ENCODE measurements around the gene KCNK3. TPM values are rescaled to one million over a fixed set of nuclear protein-coding genes. Genes with fewer than 3 reads are reported as not detected.

The KCNK3 gene
- total RNA-seq, 3 donors from 2014 or later (not counting 1 experiment from before 2014, with no cell fraction given), result not detected

GRCh38 chr2:26685989-26686839, 6.3 kb upstream of the KCNK3 start:
- WGBS (ENCODE audit: insufficient coverage), result 12% methylated on average over 16 of the region's 16 CpGs
- Histone ChIP-seq H3K4me3 (ENCODE audit: low read length) (no peak overlapping the region), H3K27ac (ENCODE audit: low read length) (no peak overlapping the region), H3K36me3 (ENCODE audit: control insufficient read depth, insufficient read depth, low read length) (no peaks in the 10 kb centered on the region), H3K9me3 (ENCODE audit: control insufficient read depth, insufficient read depth, low read length) (no peaks in the 10 kb centered on the region), H3K4me1 (ENCODE audit: control insufficient read depth, insufficient read depth, low read length) (no peaks in the 10 kb centered on the region), H3K27me3 (ENCODE audit: control insufficient read depth, insufficient read depth, low read length) (peaks cover 4% of the 10 kb centered on the region)
- peaks cover 33 to 59% of the 10 kb centered on the region in 2 donors for H3K27me3 Mint-ChIP-seq (ENCODE audit: low read depth in 2 of 2)
- no peak for ATAC-seq
- DNase-seq, result no peak
- peaks cover 0 to 5% of the 10 kb centered on the region in 2 donors for H3K4me1 Mint-ChIP-seq
- TF ChIP-seq, protein P1, sequence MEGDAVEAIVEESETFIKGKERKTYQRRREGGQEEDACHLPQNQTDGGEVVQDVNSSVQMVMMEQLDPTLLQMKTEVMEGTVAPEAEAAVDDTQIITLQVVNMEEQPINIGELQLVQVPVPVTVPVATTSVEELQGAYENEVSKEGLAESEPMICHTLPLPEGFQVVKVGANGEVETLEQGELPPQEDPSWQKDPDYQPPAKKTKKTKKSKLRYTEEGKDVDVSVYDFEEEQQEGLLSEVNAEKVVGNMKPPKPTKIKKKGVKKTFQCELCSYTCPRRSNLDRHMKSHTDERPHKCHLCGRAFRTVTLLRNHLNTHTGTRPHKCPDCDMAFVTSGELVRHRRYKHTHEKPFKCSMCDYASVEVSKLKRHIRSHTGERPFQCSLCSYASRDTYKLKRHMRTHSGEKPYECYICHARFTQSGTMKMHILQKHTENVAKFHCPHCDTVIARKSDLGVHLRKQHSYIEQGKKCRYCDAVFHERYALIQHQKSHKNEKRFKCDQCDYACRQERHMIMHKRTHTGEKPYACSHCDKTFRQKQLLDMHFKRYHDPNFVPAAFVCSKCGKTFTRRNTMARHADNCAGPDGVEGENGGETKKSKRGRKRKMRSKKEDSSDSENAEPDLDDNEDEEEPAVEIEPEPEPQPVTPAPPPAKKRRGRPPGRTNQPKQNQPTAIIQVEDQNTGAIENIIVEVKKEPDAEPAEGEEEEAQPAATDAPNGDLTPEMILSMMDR (IDR thresholded peaks at IDR 0.05), result no peak
- no peaks in the 10 kb centered on the region for H3K9me3 Mint-ChIP-seq
- H3K27ac Mint-ChIP-seq, result no peak overlapping the region
- intact Hi-C loops (cut with micrococcal nuclease), result no loop called here
- no peak overlapping the region for H3K4me3 Mint-ChIP-seq
- H3K36me3 Mint-ChIP-seq, result no peaks in the 10 kb centered on the region

DNA sequence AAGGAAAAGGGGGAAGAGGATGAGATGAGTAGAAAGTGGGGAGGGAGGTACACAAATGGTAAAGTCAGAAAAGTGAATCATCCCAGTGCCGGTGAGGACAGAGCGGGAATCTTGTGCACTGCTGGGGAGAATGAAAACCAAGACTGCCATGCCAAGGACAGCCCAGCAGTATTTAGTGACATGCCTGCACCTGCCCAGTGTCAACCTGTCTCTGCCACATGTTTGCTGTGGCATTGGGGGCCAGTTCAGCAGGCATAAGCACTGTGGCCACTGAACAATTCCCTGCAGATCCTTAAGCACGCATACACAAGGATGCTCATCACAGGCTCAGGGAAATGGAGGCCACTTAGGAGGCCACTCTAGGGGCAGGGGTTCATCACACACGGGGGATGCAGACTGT, 5.2 kb upstream of the KCNK3 start:
- H3K4me1 Mint-ChIP-seq, result peaks cover 3 to 5% of the 10 kb centered on the region in 2 donors
- H3K27ac Mint-ChIP-seq, result no peak overlapping the region
- H3K4me1 ChIP-seq (ENCODE audit: control insufficient read depth, insufficient read depth, low read length), result no peaks in the 10 kb centered on the region
- no peak for ATAC-seq
- WGBS (ENCODE audit: insufficient coverage), result 86% methylated on average over 4 of the region's 4 CpGs
- H3K36me3 Mint-ChIP-seq, result no peaks in the 10 kb centered on the region
- no peak overlapping the region for H3K27ac ChIP-seq (ENCODE audit: low read length)
- no peaks in the 10 kb centered on the region for H3K9me3 ChIP-seq (ENCODE audit: control insufficient read depth, insufficient read depth, low read length)
- no peak overlapping the region for H3K4me3 ChIP-seq (ENCODE audit: low read length)
- no peak for DNase-seq
- no peak overlapping the region for H3K4me3 Mint-ChIP-seq
- H3K9me3 Mint-ChIP-seq, result no peaks in the 10 kb centered on the region
- intact Hi-C loops (cut with micrococcal nuclease), result no loop called here
- peaks cover 37 to 65% of the 10 kb centered on the region in 2 donors for H3K27me3 Mint-ChIP-seq (ENCODE audit: low read depth in 2 of 2)
- H3K36me3 ChIP-seq (ENCODE audit: control insufficient read depth, insufficient read depth, low read length), result no peaks in the 10 kb centered on the region
- TF ChIP-seq, protein P1 (IDR thresholded peaks at IDR 0.05), result no peak
- H3K27me3 ChIP-seq (ENCODE audit: control insufficient read depth, insufficient read depth, low read length), result peaks cover 15% of the 10 kb centered on the region

GRCh38 chr2:26687801-26688200, 4.7 kb upstream of the KCNK3 start:
- no peak for ATAC-seq
- intact Hi-C loops (cut with micrococcal nuclease), result no loop called here
- H3K27ac Mint-ChIP-seq, result no peak overlapping the region
- peaks cover 4 to 5% of the 10 kb centered on the region in 2 donors for H3K4me1 Mint-ChIP-seq
- WGBS (ENCODE audit: insufficient coverage), result 85% methylated on average over 5 of the region's 5 CpGs
- H3K9me3 Mint-ChIP-seq, result no peaks in the 10 kb centered on the region
- no peak overlapping the region for H3K4me3 Mint-ChIP-seq
- peaks cover 36 to 67% of the 10 kb centered on the region in 2 donors for H3K27me3 Mint-ChIP-seq (ENCODE audit: low read depth in 2 of 2)
- H3K27ac ChIP-seq (ENCODE audit: low read length), result no peak overlapping the region
- no peaks in the 10 kb centered on the region for H3K9me3 ChIP-seq (ENCODE audit: control insufficient read depth, insufficient read depth, low read length)
- peaks cover 15% of the 10 kb centered on the region for H3K27me3 ChIP-seq (ENCODE audit: control insufficient read depth, insufficient read depth, low read length)
- no peaks in the 10 kb centered on the region for H3K4me1 ChIP-seq (ENCODE audit: control insufficient read depth, insufficient read depth, low read length)
- H3K4me3 ChIP-seq (ENCODE audit: low read length), result no peak overlapping the region
- DNase-seq, result no peak
- H3K36me3 Mint-ChIP-seq, result no peaks in the 10 kb centered on the region
- no peaks in the 10 kb centered on the region for H3K36me3 ChIP-seq (ENCODE audit: control insufficient read depth, insufficient read depth, low read length)
- TF ChIP-seq, protein P1 (IDR thresholded peaks at IDR 0.05), result no peak
